GM12878 (cell line): ENCODE results near the gene FFAR4. TPM values are rescaled to one million over a fixed set of nuclear protein-coding genes. Genes with fewer than 3 reads are reported as not detected.

Source experiments
- ATAC-seq: fragments of 200-7000 bp; cut with Tn5 transposase; 3 replicates; pipeline ENCODE4 v1.9.1; 2020; ENCODE audit warnings: mild to moderate bottlenecking, moderate library complexity
- BruUV-seq: library from RNA; stranded (reverse); fragments of 400-500 nt; replicated peaks from 2 replicates; lab custom pipeline; 2021; lab: Mats Ljungman, UMichigan
- CTCF ChIA-PET: fragments of 300-600 bp; sonication (Branson Sonifier 250); formaldehyde crosslinking; extraction: SDS; loops from one replicate; lab custom pipeline; 2021; ENCODE audit warnings: inconsistent platforms; lab: Yijun Ruan, JAX
- POLR2A ChIA-PET: fragments of 350-600 bp; formaldehyde crosslinking; extraction: SDS; loops from one replicate; lab custom pipeline; 2021; ENCODE audit warnings: inconsistent platforms; lab: Charles Lee
- RAD21 ChIA-PET: fragments of 300-600 bp; sonication (Branson Sonifier 250); formaldehyde crosslinking; loops from one replicate; lab custom pipeline; 2023; ENCODE audit warnings: antibody characterized with exemption; ENCODE audit not compliant: unreplicated experiment; lab: Charles Lee
- SMC1A ChIA-PET: fragments of 300-600 bp; sonication (Branson Sonifier 250); formaldehyde crosslinking; loops from one replicate; lab custom pipeline; 2023; ENCODE audit not compliant: unreplicated experiment, uncharacterized antibody; lab: Charles Lee
- DNase-seq: peaks from one replicate; pipeline ENCODE4 v3.0.0-alpha.2; 2011; ENCODE audit warnings: low read depth, low spot score
- FAIRE-seq: peaks from 3 replicates; lab custom pipeline; 2011; peaks lifted over from hg19 to GRCh38; lab: Jason Lieb, UNC
- H2AFZ ChIP-seq: 2 replicates; pipeline ENCODE4 v1.6.0; 2011; ENCODE audit warnings: low read depth, low read length, control low read depth; ENCODE audit not compliant: control insufficient read depth
- H3K27ac ChIP-seq: 2 replicates; pipeline ENCODE4 v1.5.1; 2011; ENCODE audit warnings: control low read depth; ENCODE audit not compliant: control insufficient read depth, insufficient read depth
- H3K27me3 ChIP-seq, 2 experiments: replicated peaks in 1 of 2; 2 replicates each; pipeline versions ENCODE4 v1.6.0 to v1.6.1; 2011; ENCODE audit warnings: low read length in 1 of 2; ENCODE audit not compliant: control insufficient read depth in 2 of 2, insufficient read depth in 2 of 2
- H3K36me3 ChIP-seq, 2 experiments: 2 replicates each; pipeline ENCODE4 v1.5.1; 2011; ENCODE audit warnings: low read length in 1 of 2; ENCODE audit not compliant: control insufficient read depth in 2 of 2, insufficient read depth in 2 of 2
- H3K4me1 ChIP-seq: 2 replicates; pipeline ENCODE4 v1.6.1; 2011; ENCODE audit warnings: mild to moderate bottlenecking, low read length, moderate library complexity, mixed read lengths; ENCODE audit not compliant: control insufficient read depth, insufficient read depth
- H3K4me2 ChIP-seq: 2 replicates; pipeline ENCODE4 v1.6.0; 2011; ENCODE audit warnings: control low read depth; ENCODE audit not compliant: control insufficient read depth, insufficient read depth
- H3K4me3 ChIP-seq: fragments of 200-600 bp; sonication (generic); 2 replicates; pipeline ENCODE4 v1.5.1; 2016
- H3K79me2 ChIP-seq: 2 replicates; pipeline ENCODE4 v1.6.0; 2011; ENCODE audit warnings: low read length; ENCODE audit not compliant: control insufficient read depth, insufficient read depth
- H3K9ac ChIP-seq: 2 replicates; pipeline ENCODE4 v1.8.0; 2011; ENCODE audit warnings: low read length, control low read depth, mixed read lengths; ENCODE audit not compliant: control insufficient read depth, insufficient read depth
- H3K9me3 ChIP-seq: replicated peaks from 3 replicates; pipeline ENCODE4 v1.5.1; 2011; ENCODE audit warnings: mild to moderate bottlenecking, low read length; ENCODE audit not compliant: control insufficient read depth, insufficient read depth
- H4K20me1 ChIP-seq: 2 replicates; pipeline ENCODE4 v1.6.0; 2011; ENCODE audit not compliant: control insufficient read depth, insufficient read depth
- ATF7 ChIP-seq: fragments of 450-650 bp; IDR thresholded peaks from 2 replicates; pipeline ENCODE4 v1.6.1; 2016; ENCODE audit warnings: low read depth, mild to moderate bottlenecking
- BMI1 ChIP-seq: fragments of 450-650 bp; IDR thresholded peaks from 2 replicates; pipeline ENCODE4 v1.6.1; 2016; ENCODE audit warnings: mild to moderate bottlenecking, moderate library complexity, borderline replicate concordance
- CEBPZ ChIP-seq: fragments of 150-350 bp; IDR thresholded peaks from 2 replicates; pipeline ENCODE4 v1.6.1; 2016; ENCODE audit warnings: low read depth, low read length
- HDAC2 ChIP-seq: fragments of 200-600 bp; sonication (generic); IDR thresholded peaks from 2 replicates; pipeline ENCODE4 v1.6.1; 2017
- HDGF ChIP-seq: fragments of 450-650 bp; IDR thresholded peaks from 2 replicates; pipeline ENCODE4 v1.6.1; 2016; ENCODE audit warnings: antibody characterized with exemption
- KDM1A ChIP-seq: fragments of 200-600 bp; sonication (generic); IDR thresholded peaks from 2 replicates; pipeline ENCODE4 v1.6.1; 2016; ENCODE audit warnings: borderline replicate concordance
- PML ChIP-seq: IDR thresholded peaks from 2 replicates; pipeline ENCODE4 v1.6.1; 2012; ENCODE audit warnings: low read length, inconsistent platforms
- RELA ChIP-seq: fragments of 450-650 bp; IDR thresholded peaks from 2 replicates; pipeline ENCODE4 v1.8.0; 2014; ENCODE audit warnings: borderline replicate concordance; ENCODE audit not compliant: partially characterized antibody
- SIN3A ChIP-seq: IDR thresholded peaks from 2 replicates; pipeline ENCODE4 v1.6.1; 2012; ENCODE audit warnings: low read depth, low read length, improper control_type of control experiment
- SMARCA5 ChIP-seq: fragments of 450-650 bp; IDR thresholded peaks from 2 replicates; pipeline ENCODE4 v1.6.1; 2017; ENCODE audit warnings: mild to moderate bottlenecking
- SREBF2 ChIP-seq: IDR thresholded peaks from 2 replicates; pipeline ENCODE4 v1.6.1; 2012; ENCODE audit warnings: mild to moderate bottlenecking, low read length
- YY1 ChIP-seq: IDR thresholded peaks from 2 replicates; pipeline ENCODE4 v1.6.1; 2011; ENCODE audit warnings: low read depth, mild to moderate bottlenecking, low read length
- WGBS: methylation state at CpG from one replicate; pipeline ENCODE4 v1.1.6; 2016; ENCODE audit warnings: low lambda C conversion rate; ENCODE audit not compliant: insufficient replicate concordance, insufficient coverage; ENCODE audit errors: missing lambda C conversion rate; 5-methylcytosine and 5-hydroxymethylcytosine counted together
- in situ Hi-C: fragments of 300-500 bp; cut with MboI; formaldehyde crosslinking; loops from 9 replicates; pipeline ENCODE4 v1.14.3; 2018; ENCODE audit warnings: mixed read lengths
- intact Hi-C: fragments of 100-400 bp; cut with micrococcal nuclease; formaldehyde crosslinking; loops from one replicate; pipeline ENCODE4 v1.14.2; 2022; ENCODE audit not compliant: unreplicated experiment
- polyA plus RNA-seq, 11 experiments: library from polyadenylated mRNA; depleted of rRNA in 4 of 11; unstranded in 6 of 11; stranded (reverse) in 5 of 11; fragments of >200 nt; fragmentation: Nextera tagmentation in 4 of 11; fragmentation: Illumina TruSeq in 1 of 11; extraction: Ambion mirVana in 4 of 11; extraction: Trizol in 1 of 11; gene quantifications; 1 replicate in 1 of 11; 2 replicates in 10 of 11; pipeline versions ENCODE4 v1.2.1 to v1.2.3, GENCODE V29; 2011 to 2016; ENCODE audit warnings: inconsistent platforms in 2 of 11, missing spikeins in 2 of 11, low read depth in 1 of 11
- total RNA-seq, 4 experiments: library from RNA; depleted of rRNA in 3 of 4; stranded (reverse); fragments of >200 nt in 3 of 4; fragmentation: Illumina TruSeq in 1 of 4; extraction: Trizol in 1 of 4; gene quantifications; 2 replicates each; pipeline versions ENCODE4 v1.2.1 to v1.2.3, GENCODE V29; 2013 to 2021

FFAR4 gene
- total and polyA plus RNA-seq, 10 of the 15 experiments (the other 5 are each of a cell fraction or from before 2014, with no cell fraction given): not detected

GRCh38 chr10:93615576-93616235, 49.2 kb downstream of the FFAR4 start:
- TF ChIP-seq PML (no peak), HDAC2 (no peak), BMI1 (no peak), HDGF (no peak), KDM1A (no peak), SMARCA5 (no peak), YY1 (no peak), CEBPZ (no peak), SREBF2 (no peak), SIN3A (no peak), RELA (no peak), ATF7 (no peak)
- Histone ChIP-seq H3K4me2 (no peak overlapping the region), H3K4me1 (peaks cover 4% of the 10 kb centered on the region), H3K9me3 (no peaks in the 10 kb centered on the region), H3K9ac (no peak overlapping the region), H3K36me3 (no peaks in the 10 kb centered on the region), H3K4me3 (no peak overlapping the region), H3K27me3 (no peaks in the 10 kb centered on the region; a peak in 1 of 4 replicates), H3K79me2 (no peaks in the 10 kb centered on the region), H3K27ac (no peak overlapping the region), H2AFZ (peak overlapping the region; percentile 27), H4K20me1 (no peaks in the 10 kb centered on the region)
- DNase-seq (no peak), ATAC-seq (no peak), FAIRE-seq (no peak)
- SMC1A ChIA-PET: no interaction called here
- WGBS: 19% methylated on average over 9 of the region's 9 CpGs
- BruUV-seq: no TSS peak
- intact Hi-C loops: no loop called here
- CTCF ChIA-PET: no interaction called here
- RAD21 ChIA-PET: no interaction called here
- in situ Hi-C loops: no loop called here
- POLR2A ChIA-PET: no interaction called here
